DOHH2 (cell line): Measurements from ENCODE around the gene ZG16.

Experiments used
- H3F3A ChIP-seq: fragments of 200-600 bp; sonication (generic), shearing (Covaris generic); 2 replicates; pipeline ENCODE4 v1.6.0; 2016; ENCODE audit warnings: antibody characterized with exemption, mild to moderate bottlenecking; ENCODE audit not compliant: control insufficient read depth, insufficient read depth
- H3K27ac ChIP-seq: fragments of 200-600 bp; sonication (generic); 2 replicates; pipeline ENCODE4 v1.5.1; 2014; ENCODE audit warnings: low read depth, mild to moderate bottlenecking, low read length, moderate library complexity
- H3K27me3 ChIP-seq: fragments of 200-600 bp; sonication (generic); 2 replicates; pipeline ENCODE4 v1.6.1; 2014; ENCODE audit warnings: mild to moderate bottlenecking, low read length, mixed read lengths; ENCODE audit not compliant: control insufficient read depth
- H3K36me3 ChIP-seq: fragments of 200-600 bp; sonication (generic); 2 replicates; pipeline ENCODE4 v1.6.1; 2014; ENCODE audit warnings: mild to moderate bottlenecking, low read length, moderate library complexity, mixed read lengths; ENCODE audit not compliant: control insufficient read depth
- H3K4me1 ChIP-seq: fragments of 200-600 bp; sonication (generic); 2 replicates; pipeline ENCODE4 v1.6.1; 2014; ENCODE audit warnings: mild to moderate bottlenecking, low read length, mixed read lengths; ENCODE audit not compliant: control insufficient read depth
- H3K4me2 ChIP-seq: fragments of 200-600 bp; sonication (generic); 2 replicates; pipeline ENCODE4 v1.6.0; 2014; ENCODE audit warnings: mild to moderate bottlenecking, low read length, moderate library complexity
- H3K4me3 ChIP-seq: fragments of 200-600 bp; sonication (generic); 2 replicates; pipeline ENCODE4 v1.5.1; 2014; ENCODE audit warnings: mild to moderate bottlenecking, low read length, mixed read lengths
- H3K79me2 ChIP-seq: fragments of 200-600 bp; sonication (generic); 2 replicates; pipeline ENCODE4 v1.6.1; 2014; ENCODE audit warnings: mild to moderate bottlenecking, low read length, mixed read lengths; ENCODE audit not compliant: control insufficient read depth
- H3K9me2 ChIP-seq: fragments of 200-600 bp; sonication (generic); replicated peaks from 2 replicates; pipeline ENCODE4 v1.6.1; 2014; ENCODE audit warnings: mild to moderate bottlenecking, low read length, mixed read lengths; ENCODE audit not compliant: control insufficient read depth
- H3K9me3 ChIP-seq: fragments of 200-600 bp; sonication (generic); 2 replicates; pipeline ENCODE4 v1.6.1; 2014; ENCODE audit warnings: antibody characterized with exemption, low read length, mixed read lengths; ENCODE audit not compliant: control insufficient read depth, insufficient read depth
- H4K20me1 ChIP-seq: fragments of 200-600 bp; sonication (generic); 2 replicates; pipeline ENCODE4 v1.6.0; 2014; ENCODE audit warnings: low read depth, mild to moderate bottlenecking, antibody characterized with exemption, low read length, moderate library complexity; ENCODE audit not compliant: control insufficient read depth, insufficient read depth
- CTCF ChIP-seq: fragments of 200-600 bp; sonication (generic); IDR thresholded peaks from one replicate; pipeline ENCODE4 v1.5.1; 2014; ENCODE audit warnings: antibody characterized with exemption, mild to moderate bottlenecking, low read depth, low read length; ENCODE audit not compliant: poor library complexity, severe bottlenecking
- EZH2phosphoT487 ChIP-seq: fragments of 200-600 bp; sonication (generic); IDR thresholded peaks from 2 replicates; pipeline ENCODE4 v1.6.1; 2017; ENCODE audit warnings: borderline replicate concordance, mild to moderate bottlenecking, antibody characterized with exemption, low read length, moderate library complexity, mixed read lengths

Gene ZG16

DNA sequence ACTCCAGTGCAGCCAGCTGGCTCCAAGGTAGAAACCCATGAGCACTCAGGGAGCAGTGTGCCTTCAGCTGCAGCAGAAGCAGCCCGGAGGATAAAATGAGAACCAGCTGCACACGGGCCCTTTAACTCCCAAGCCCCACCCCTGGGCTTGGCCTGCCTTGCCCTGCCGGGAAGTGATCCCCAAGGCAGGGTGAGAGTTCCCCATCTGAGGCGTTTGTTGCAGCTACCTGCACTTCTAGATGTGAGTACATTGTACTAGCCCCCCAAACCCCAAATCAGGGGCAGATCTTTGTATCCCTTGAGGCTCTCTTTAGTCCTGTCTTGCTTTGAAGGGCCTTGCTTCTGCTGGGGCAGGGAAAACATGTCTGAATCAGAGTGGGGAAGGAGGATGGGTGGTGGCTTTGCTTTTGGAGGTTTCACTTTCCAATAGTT is 42.2 kb downstream of the ZG16 start, which contains the start of gene MVP:
Gene MVP, plus strand, starts transcription at position 192 of the 431 bp plus-strand sequence. CDS start 10,088 bp downstream, outside the sequence.
- peaks cover 49% of the 10 kb centered on the region for H3K36me3 ChIP-seq
- no peaks in the 10 kb centered on the region for H3K9me2 ChIP-seq
- H3K9me3 ChIP-seq, result no peaks in the 10 kb centered on the region
- no peak within 1 kb of the TSS for H3K27ac ChIP-seq
- H3F3A ChIP-seq, result no peaks in the 10 kb centered on the region
- H3K79me2 ChIP-seq, result peaks cover 49% of the 10 kb centered on the region
- H3K27me3 ChIP-seq, result no peaks in the 10 kb centered on the region
- H3K4me2 ChIP-seq, result peak within 1 kb of the TSS; percentile 98
- peaks cover 20% of the 10 kb centered on the region; the same call in 1 of the 2 replicates for H4K20me1 ChIP-seq
- H3K4me1 ChIP-seq, result peaks cover 51% of the 10 kb centered on the region
- TF ChIP-seq CTCF (no peak), EZH2phosphoT487 (no peak)
- peak within 1 kb of the TSS; percentile 55 for H3K4me3 ChIP-seq

- Histone ChIP-seq H3K79me2 (peaks cover 49% of the 10 kb centered on the region), H3F3A (no peaks in the 10 kb centered on the region), H4K20me1 (peaks cover 20% of the 10 kb centered on the region; the same call in 1 of the 2 replicates), H3K4me3 (peak overlapping the region; percentile 55), H3K4me1 (peaks cover 51% of the 10 kb centered on the region), H3K9me3 (no peaks in the 10 kb centered on the region), H3K36me3 (peaks cover 49% of the 10 kb centered on the region), H3K4me2 (peak overlapping the region; percentile 98), H3K9me2 (no peaks in the 10 kb centered on the region), H3K27me3 (peaks cover 1% of the 10 kb centered on the region; the same call in 1 of the 2 replicates), H3K27ac (no peak overlapping the region)
- TF ChIP-seq EZH2phosphoT487, result no peak
- TF ChIP-seq CTCF, result no peak
Measured at GRCh38 chr16:29820730-29821642, 42.9 kb downstream of the ZG16 start.

DNA sequence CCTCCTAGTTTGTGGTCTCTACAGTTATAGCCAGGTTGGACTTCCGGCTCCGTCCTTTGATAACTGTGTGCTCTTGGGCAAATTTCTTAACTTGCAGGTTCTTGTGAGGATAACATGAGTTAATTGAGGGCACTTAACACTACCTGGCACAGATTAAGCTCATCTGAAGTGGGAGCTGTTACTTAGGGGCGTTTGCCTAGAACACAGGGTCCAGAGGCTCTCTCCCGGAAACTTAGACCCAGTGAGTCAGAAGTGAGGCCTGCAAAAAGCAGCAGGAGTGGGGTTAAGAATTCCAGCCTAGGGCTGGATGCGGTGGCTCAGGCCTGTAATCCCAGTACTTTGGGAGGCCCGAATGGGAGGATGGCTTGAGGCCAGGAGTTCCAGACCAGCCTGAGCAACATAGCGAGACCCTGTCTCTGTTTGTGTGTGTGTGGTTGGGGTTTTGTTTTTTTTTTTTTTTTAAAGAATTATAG is 43.6 kb downstream of the ZG16 start:
- Histone ChIP-seq H3K4me1 (peaks cover 51% of the 10 kb centered on the region), H3K9me3 (no peaks in the 10 kb centered on the region), H3F3A (no peaks in the 10 kb centered on the region), H3K9me2 (no peaks in the 10 kb centered on the region), H3K79me2 (peaks cover 44% of the 10 kb centered on the region), H3K27ac (no peak overlapping the region), H3K36me3 (peaks cover 46% of the 10 kb centered on the region), H3K4me3 (no peak overlapping the region), H3K4me2 (peak overlapping the region; percentile 98), H4K20me1 (peaks cover 20% of the 10 kb centered on the region; the same call in 1 of the 2 replicates), H3K27me3 (peaks cover 3% of the 10 kb centered on the region; the same call in 1 of the 2 replicates)
- TF ChIP-seq EZH2phosphoT487 (no peak), CTCF (no peak)
